GM21526 (cell line): ENCODE results near the gene RAX2.
"Not testable (repeated sequence)": the region's sequence is repeated elsewhere in the genome, so short reads cannot be mapped to it uniquely, and the experiment has no call there.

Experiments used
- ATAC-seq: cut with Tn5 transposase; IDR thresholded peaks from one replicate; pipeline ENCODE4 v1.9.1; 2021; ENCODE audit warnings: moderate library complexity; ENCODE audit not compliant: unreplicated experiment, low FRiP score

The RAX2 gene

GRCh38 chr19:3778899-3779723 lies 7.1 kb upstream of the RAX2 start:
- no peak for ATAC-seq

GRCh38 chr19:3778104-3778867 lies 6.3 kb upstream of the RAX2 start:
- no peak for ATAC-seq

- ATAC-seq, result no peak
These were observed 4.5 kb upstream of the RAX2 start for GRCh38 chr19:3776479-3777040.

GRCh38 chr19:3775831-3776230 lies 3.8 kb upstream of the RAX2 start:
- ATAC-seq, result no peak

- ATAC-seq, result no peak
These were observed 3.3 kb upstream of the RAX2 start for GRCh38 chr19:3775374-3775711.

- ATAC-seq, result no peak
These were observed 2.8 kb upstream of the RAX2 start for GRCh38 chr19:3774621-3775373.

GRCh38 chr19:3773814-3774515 lies 1.9 kb upstream of the RAX2 start:
- no peak for ATAC-seq

- no peak for ATAC-seq
These were observed 775 bp downstream of the RAX2 start for GRCh38 chr19:3771000-3771905.

GRCh38 chr19:3770136-3770999 lies 1.7 kb downstream of the RAX2 start:
- no peak for ATAC-seq

GRCh38 chr19:3769494-3769893 lies 2.5 kb downstream of the RAX2 start:
- ATAC-seq, result no peak

- no peak for ATAC-seq
These were observed 3.3 kb downstream of the RAX2 start for GRCh38 chr19:3768748-3769099.

GRCh38 chr19:3768015-3768747 lies 3.8 kb downstream of the RAX2 start:
- ATAC-seq, result no peak

- no peak for ATAC-seq
These were observed 5.0 kb downstream of the RAX2 start for GRCh38 chr19:3767050-3767449.

- ATAC-seq, result no peak
These were observed 5.5 kb downstream of the RAX2 start for GRCh38 chr19:3766520-3766919.

- not testable (repeated sequence) for ATAC-seq
These were observed 6.3 kb downstream of the RAX2 start for GRCh38 chr19:3765757-3766156.

- no peak for ATAC-seq
These were observed 6.9 kb downstream of the RAX2 start for GRCh38 chr19:3765121-3765520.

GRCh38 chr19:3762501-3763459 lies 9.2 kb downstream of the RAX2 start, which contains the start of gene MRPL54:
Gene MRPL54, plus strand, starts transcription at chr19:3762682. Its CDS starts 19 bp downstream, at chr19:3762701.
- peak; percentile 60 for ATAC-seq
